Measurements from ENCODE around the gene LPP.

DNA sequence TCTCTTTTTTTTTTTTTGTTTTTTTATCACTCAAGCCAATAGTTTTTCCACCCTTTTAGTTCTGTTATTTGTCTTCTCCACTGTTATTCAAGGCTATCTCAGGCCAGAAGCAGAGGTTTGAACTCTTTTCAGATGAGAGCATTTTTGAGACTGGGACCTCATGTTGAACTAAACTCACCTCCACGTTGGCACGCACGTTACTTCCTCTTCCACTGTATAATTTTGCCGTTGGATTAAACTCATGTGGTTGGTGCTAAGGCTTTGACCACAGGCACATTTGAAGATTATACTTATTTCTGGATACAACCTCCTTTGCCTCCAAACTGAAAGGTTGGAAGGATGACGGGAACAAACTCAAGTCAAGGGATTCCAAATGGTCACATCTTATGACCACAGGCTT, 516.5 kb downstream of the LPP start:
- TF ChIP-seq, protein P1, sequence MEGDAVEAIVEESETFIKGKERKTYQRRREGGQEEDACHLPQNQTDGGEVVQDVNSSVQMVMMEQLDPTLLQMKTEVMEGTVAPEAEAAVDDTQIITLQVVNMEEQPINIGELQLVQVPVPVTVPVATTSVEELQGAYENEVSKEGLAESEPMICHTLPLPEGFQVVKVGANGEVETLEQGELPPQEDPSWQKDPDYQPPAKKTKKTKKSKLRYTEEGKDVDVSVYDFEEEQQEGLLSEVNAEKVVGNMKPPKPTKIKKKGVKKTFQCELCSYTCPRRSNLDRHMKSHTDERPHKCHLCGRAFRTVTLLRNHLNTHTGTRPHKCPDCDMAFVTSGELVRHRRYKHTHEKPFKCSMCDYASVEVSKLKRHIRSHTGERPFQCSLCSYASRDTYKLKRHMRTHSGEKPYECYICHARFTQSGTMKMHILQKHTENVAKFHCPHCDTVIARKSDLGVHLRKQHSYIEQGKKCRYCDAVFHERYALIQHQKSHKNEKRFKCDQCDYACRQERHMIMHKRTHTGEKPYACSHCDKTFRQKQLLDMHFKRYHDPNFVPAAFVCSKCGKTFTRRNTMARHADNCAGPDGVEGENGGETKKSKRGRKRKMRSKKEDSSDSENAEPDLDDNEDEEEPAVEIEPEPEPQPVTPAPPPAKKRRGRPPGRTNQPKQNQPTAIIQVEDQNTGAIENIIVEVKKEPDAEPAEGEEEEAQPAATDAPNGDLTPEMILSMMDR (IDR thresholded peaks at IDR 0.05) = no peak
- TF ChIP-seq POLR2A (IDR thresholded peaks at IDR 0.05) = no peak

All from right lobe of liver (tissue), 4 donors.